ENCODE results near the gene ASAP3. TPM values are rescaled to one million over a fixed set of nuclear protein-coding genes. Genes with fewer than 3 reads are reported as not detected.

The ASAP3 gene
- total and polyA plus RNA-seq, 2 of the 13 experiments (the other 11 are each of a cell fraction or from before 2014, with no cell fraction given): 32.6 to 37.0 TPM

DNA sequence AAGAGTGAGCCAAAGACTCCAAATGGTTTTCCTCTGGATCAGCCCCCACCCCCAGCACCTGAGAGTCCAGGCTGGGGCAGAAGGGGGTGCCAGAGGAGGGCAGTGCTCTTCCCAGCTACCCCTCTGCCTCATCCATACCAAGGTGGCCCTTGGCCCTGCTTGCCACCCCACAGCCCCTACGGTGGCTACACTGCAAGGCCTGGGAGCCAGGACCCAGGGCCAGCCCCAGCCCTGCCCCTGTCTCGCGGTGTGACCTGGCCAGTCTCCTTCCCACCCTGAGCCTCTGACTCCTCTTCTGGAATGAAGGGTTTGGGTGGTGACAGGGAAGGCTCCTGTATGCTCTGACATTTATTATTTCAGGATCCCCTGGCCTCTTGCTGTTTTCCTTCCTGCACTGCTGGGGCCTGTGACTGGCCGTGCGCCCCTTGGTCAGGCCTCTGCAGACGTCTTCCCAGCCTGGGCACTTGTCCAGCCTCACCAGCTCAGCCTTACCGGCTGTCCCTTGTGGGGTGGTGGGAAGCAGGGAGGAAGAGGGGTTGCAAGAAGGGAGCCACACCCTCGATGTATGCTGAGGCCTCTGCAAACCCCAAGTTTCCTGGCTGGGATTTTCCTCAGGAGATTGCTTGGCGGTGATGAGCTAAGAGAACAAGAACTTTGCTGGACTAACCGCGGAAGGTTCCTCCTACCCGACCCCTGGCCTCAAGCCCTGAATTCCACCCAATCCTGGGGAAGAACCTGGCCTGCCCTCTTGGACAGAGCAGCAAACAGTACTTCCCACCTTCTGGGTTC, 13.5 kb downstream of the ASAP3 start:
- Histone ChIP-seq H3K4me2 (ENCODE audit: low read depth, low read length) (0 out of 2 replicates have a peak overlapping the region, but pooled peaks have one; percentile 9), H3K27ac (ENCODE audit: extremely low read length, insufficient read depth, low read length) (peak overlapping the region; percentile 6), H3K4me3 (replicated peaks in 1 of 3; ENCODE audit: insufficient read depth in 1 of 3, low read depth in 2 of 3, low read length in 3 of 3) (no peak overlapping the region), H3K9me3 (ENCODE audit: low read length) (no peaks in the 10 kb centered on the region), H3K4me1 (ENCODE audit: insufficient read depth, low read length) (peaks cover 58% of the 10 kb centered on the region), H3K79me2 (ENCODE audit: insufficient read depth, low read length) (peaks cover 52% of the 10 kb centered on the region), H3K36me3 (replicated peaks in 1 of 2; ENCODE audit: control insufficient read depth in 1 of 2, insufficient read depth in 2 of 2, low read length in 2 of 2) (no peaks in the 10 kb centered on the region), H3K27me3 (ENCODE audit: control insufficient read depth in 1 of 2, insufficient read depth in 2 of 2, low read length in 2 of 2) (no peaks in the 10 kb centered on the region), H2AFZ (ENCODE audit: low read length) (no peak overlapping the region), H4K20me1 (ENCODE audit: insufficient read depth, low read length) (no peaks in the 10 kb centered on the region), H3K9ac (ENCODE audit: insufficient read depth, low read depth, low read length) (no peak overlapping the region)
- ChIA-PET CTCF (ENCODE audit: low intra/inter-chr PET ratio, low total read pairs) (no interaction called here), POLR2A (interaction anchor here (0.9 to 2.2 kb wide), 3 partner anchors 11 to 46 kb away, joined by 3 to 8 read pairs (median 4); partner anchors contain the start of genes ASAP3 and TCEA3)
- DNase-seq (ENCODE audit: low spot score) (no peak), FAIRE-seq (no peak), ATAC-seq (no peak; the same call in 2 of the 3 replicates)
- 89% methylated on average over 6 of the region's 12 CpGs for WGBS (ENCODE audit: low lambda C conversion rate)
- intact Hi-C loops (cut with micrococcal nuclease; ENCODE audit: unreplicated experiment): no loop called here
- in situ Hi-C loops (cut with HindIII; ENCODE audit: extremely low pct_ligation_motif_present, low pct_unique_long_range_greater_than_20kb): no loop called here
- TF ChIP-seq, protein P1, sequence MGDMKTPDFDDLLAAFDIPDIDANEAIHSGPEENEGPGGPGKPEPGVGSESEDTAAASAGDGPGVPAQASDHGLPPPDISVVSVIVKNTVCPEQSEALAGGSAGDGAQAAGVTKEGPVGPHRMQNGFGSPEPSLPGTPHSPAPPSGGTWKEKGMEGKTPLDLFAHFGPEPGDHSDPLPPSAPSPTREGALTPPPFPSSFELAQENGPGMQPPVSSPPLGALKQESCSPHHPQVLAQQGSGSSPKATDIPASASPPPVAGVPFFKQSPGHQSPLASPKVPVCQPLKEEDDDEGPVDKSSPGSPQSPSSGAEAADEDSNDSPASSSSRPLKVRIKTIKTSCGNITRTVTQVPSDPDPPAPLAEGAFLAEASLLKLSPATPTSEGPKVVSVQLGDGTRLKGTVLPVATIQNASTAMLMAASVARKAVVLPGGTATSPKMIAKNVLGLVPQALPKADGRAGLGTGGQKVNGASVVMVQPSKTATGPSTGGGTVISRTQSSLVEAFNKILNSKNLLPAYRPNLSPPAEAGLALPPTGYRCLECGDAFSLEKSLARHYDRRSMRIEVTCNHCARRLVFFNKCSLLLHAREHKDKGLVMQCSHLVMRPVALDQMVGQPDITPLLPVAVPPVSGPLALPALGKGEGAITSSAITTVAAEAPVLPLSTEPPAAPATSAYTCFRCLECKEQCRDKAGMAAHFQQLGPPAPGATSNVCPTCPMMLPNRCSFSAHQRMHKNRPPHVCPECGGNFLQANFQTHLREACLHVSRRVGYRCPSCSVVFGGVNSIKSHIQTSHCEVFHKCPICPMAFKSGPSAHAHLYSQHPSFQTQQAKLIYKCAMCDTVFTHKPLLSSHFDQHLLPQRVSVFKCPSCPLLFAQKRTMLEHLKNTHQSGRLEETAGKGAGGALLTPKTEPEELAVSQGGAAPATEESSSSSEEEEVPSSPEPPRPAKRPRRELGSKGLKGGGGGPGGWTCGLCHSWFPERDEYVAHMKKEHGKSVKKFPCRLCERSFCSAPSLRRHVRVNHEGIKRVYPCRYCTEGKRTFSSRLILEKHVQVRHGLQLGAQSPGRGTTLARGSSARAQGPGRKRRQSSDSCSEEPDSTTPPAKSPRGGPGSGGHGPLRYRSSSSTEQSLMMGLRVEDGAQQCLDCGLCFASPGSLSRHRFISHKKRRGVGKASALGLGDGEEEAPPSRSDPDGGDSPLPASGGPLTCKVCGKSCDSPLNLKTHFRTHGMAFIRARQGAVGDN (CRISPR knock-in tag; IDR thresholded peaks at IDR 0.05): peak; percentile 40; the same call in 1 of the 2 replicates
- TF ChIP-seq ZSCAN25 (CRISPR knock-in tag; IDR thresholded peaks at IDR 0.05): no peak
- no peak for TF ChIP-seq ZNF10 (CRISPR knock-in tag; IDR thresholded peaks at IDR 0.05; ENCODE audit: borderline replicate concordance, low read depth)
- 0 out of 2 replicates have a peak, but pooled peaks have one; percentile 30 for TF ChIP-seq ZBTB33 (CRISPR knock-in tag; IDR thresholded peaks at IDR 0.05)
- no TSS peak for BruUV-seq (replicated peaks)

Data from HepG2 (cell line).